H1 (cell line): Measurements from ENCODE around the gene CLDN6. TPM values are rescaled to one million over a fixed set of nuclear protein-coding genes. Genes with fewer than 3 reads are reported as not detected.

Experiments
- CTCF ChIA-PET: fragments of 300-600 bp; sonication (Branson Sonifier 250); formaldehyde crosslinking; loops from one replicate; lab custom pipeline; 2021; ENCODE audit not compliant: partially characterized antibody; lab: Charles Lee
- POLR2A ChIA-PET: fragments of 300-600 bp; sonication (Branson Sonifier 250); formaldehyde crosslinking; loops from one replicate; lab custom pipeline; 2021; ENCODE audit warnings: inconsistent platforms; ENCODE audit not compliant: partially characterized antibody; lab: Charles Lee
- DNase-seq, 2 experiments: peaks; one replicate each; pipeline versions ENCODE4 v3.0.0 to v3.0.0-alpha.2; 2010 to 2022; ENCODE audit warnings: low spot score in 2 of 2, low read depth in 1 of 2, mixed read lengths in 1 of 2
- FAIRE-seq: peaks from 2 replicates; lab custom pipeline; 2011; peaks lifted over from hg19 to GRCh38; lab: Jason Lieb, UNC
- H2AFZ ChIP-seq: 2 replicates; pipeline ENCODE4 v1.8.1; 2012; ENCODE audit warnings: low read length, inconsistent platforms
- H2AK5ac ChIP-seq: 2 replicates; pipeline ENCODE4 v1.6.1; 2013; ENCODE audit warnings: low read depth, low read length
- H2BK120ac ChIP-seq: replicated peaks from 2 replicates; pipeline ENCODE3; 2013; ENCODE audit warnings: low read depth, low read length, inconsistent platforms
- H2BK12ac ChIP-seq: 2 replicates; pipeline ENCODE4 v1.6.1; 2013; ENCODE audit warnings: low read depth, low read length
- H2BK15ac ChIP-seq: 2 replicates; pipeline ENCODE4 v1.6.1; 2013; ENCODE audit warnings: low read length
- H2BK20ac ChIP-seq: 2 replicates; pipeline ENCODE4 v1.6.1; 2013; ENCODE audit warnings: low read length
- H2BK5ac ChIP-seq: 2 replicates; pipeline ENCODE4 v1.6.1; 2013; ENCODE audit warnings: low read depth, low read length
- H3K14ac ChIP-seq: 2 replicates; pipeline ENCODE4 v1.6.1; 2013; ENCODE audit warnings: inconsistent platforms; ENCODE audit not compliant: insufficient read length
- H3K18ac ChIP-seq: 2 replicates; pipeline ENCODE4 v1.6.1; 2013; ENCODE audit warnings: low read length; ENCODE audit errors: extremely low read depth
- H3K23ac ChIP-seq: 2 replicates; pipeline ENCODE4 v1.6.1; 2013; ENCODE audit warnings: inconsistent platforms; ENCODE audit not compliant: insufficient read length
- H3K23me2 ChIP-seq: 2 replicates; pipeline ENCODE4 v1.6.1; 2013; ENCODE audit warnings: low read depth, low read length
- H3K27ac ChIP-seq: 2 replicates; pipeline ENCODE4 v1.6.1; 2011; ENCODE audit warnings: low read depth, low read length, inconsistent platforms
- H3K27me3 ChIP-seq, 4 experiments: replicated peaks in 1 of 4; 1 replicate in 1 of 4; 2 replicates in 3 of 4; pipeline versions ENCODE4 v1.6.1 to v1.8.1; 2011 to 2013; ENCODE audit warnings: low read length in 3 of 4, mild to moderate bottlenecking in 3 of 4, inconsistent platforms in 2 of 4, mixed read lengths in 2 of 4, moderate library complexity in 1 of 4; ENCODE audit not compliant: control insufficient read depth in 3 of 4, insufficient read depth in 3 of 4; ENCODE audit errors: extremely low read depth in 1 of 4
- H3K36me3 ChIP-seq, 4 experiments: 2 replicates each; pipeline versions ENCODE4 v1.6.1 to v1.8.1; 2011 to 2013; ENCODE audit warnings: mild to moderate bottlenecking in 4 of 4, low read length in 3 of 4, moderate library complexity in 2 of 4, control low read depth in 1 of 4, inconsistent platforms in 1 of 4; ENCODE audit not compliant: insufficient read depth in 4 of 4, control insufficient read depth in 2 of 4
- H3K4ac ChIP-seq: replicated peaks from 2 replicates; pipeline ENCODE3; 2013; ENCODE audit warnings: low read length, low read depth, mixed read lengths, inconsistent platforms; ENCODE audit not compliant: insufficient read length
- H3K4me1 ChIP-seq, 4 experiments: replicated peaks in 1 of 4; 1 replicate in 1 of 4; 2 replicates in 3 of 4; pipeline versions ENCODE4 v1.6.1 to v1.8.1; 2011 to 2013; ENCODE audit warnings: low read length in 3 of 4, inconsistent platforms in 2 of 4, mixed read lengths in 1 of 4; ENCODE audit not compliant: insufficient read depth in 4 of 4, control insufficient read depth in 3 of 4
- H3K4me2 ChIP-seq, 2 experiments: 2 replicates each; pipeline versions ENCODE4 v1.6.1 to v1.8.1; 2011 to 2013; ENCODE audit warnings: low read depth in 2 of 2, low read length in 2 of 2, control low read depth in 1 of 2, inconsistent platforms in 1 of 2, mild to moderate bottlenecking in 1 of 2; ENCODE audit not compliant: insufficient read depth in 1 of 2
- H3K4me3 ChIP-seq, 4 experiments: fragments of 200-600, 300-600 bp in 1 of 4; sonication (generic), shearing (Covaris generic), sonication (Bioruptor Twin) in 1 of 4; 2 replicates each; pipeline versions ENCODE4 v1.5.1 to v1.8.1; 2011 to 2016; ENCODE audit warnings: low read length in 4 of 4, low read depth in 3 of 4, control low read depth in 2 of 4, inconsistent platforms in 2 of 4, mild to moderate bottlenecking in 2 of 4, mixed read lengths in 1 of 4, moderate library complexity in 1 of 4; ENCODE audit not compliant: insufficient read depth in 2 of 4; ENCODE audit errors: extremely low read depth in 1 of 4
- H3K56ac ChIP-seq: replicated peaks from 2 replicates; pipeline ENCODE3; 2013; ENCODE audit warnings: low read depth, mild to moderate bottlenecking, mixed read lengths, low read length, inconsistent platforms; ENCODE audit not compliant: insufficient read length
- H3K79me1 ChIP-seq: 2 replicates; pipeline ENCODE4 v1.6.1; 2013; ENCODE audit warnings: low read depth, low read length, control low read depth
- H3K79me2 ChIP-seq, 2 experiments: 2 replicates each; pipeline versions ENCODE4 v1.6.1 to v1.8.1; 2012 to 2013; ENCODE audit warnings: low read length in 2 of 2, mild to moderate bottlenecking in 2 of 2, inconsistent platforms in 1 of 2; ENCODE audit not compliant: insufficient read depth in 2 of 2, control insufficient read depth in 1 of 2
- H3K9ac ChIP-seq, 4 experiments: replicated peaks in 1 of 4; 1 replicate in 1 of 4; 2 replicates in 3 of 4; pipeline versions ENCODE4 v1.6.1 to v1.8.1; 2011 to 2013; ENCODE audit warnings: low read depth in 3 of 4, low read length in 3 of 4, control low read depth in 2 of 4, mild to moderate bottlenecking in 2 of 4, moderate library complexity in 2 of 4, inconsistent platforms in 1 of 4; ENCODE audit errors: extremely low read depth in 1 of 4
- H3K9me3 ChIP-seq, 2 experiments: 2 replicates each; pipeline versions ENCODE4 v1.6.1 to v1.8.1; 2012 to 2013; ENCODE audit warnings: mild to moderate bottlenecking in 2 of 2, moderate library complexity in 2 of 2, control low read depth in 1 of 2, inconsistent platforms in 1 of 2, low read depth in 1 of 2, low read length in 1 of 2, mixed read lengths in 1 of 2; ENCODE audit not compliant: insufficient read depth in 2 of 2
- H4K20me1 ChIP-seq, 2 experiments: replicated peaks in 1 of 2; 2 replicates each; pipeline versions ENCODE3 to v1.8.1; 2011 to 2013; ENCODE audit warnings: inconsistent platforms in 2 of 2, low read length in 2 of 2, mild to moderate bottlenecking in 1 of 2; ENCODE audit not compliant: insufficient read depth in 2 of 2, control insufficient read depth in 1 of 2
- H4K5ac ChIP-seq: 2 replicates; pipeline ENCODE4 v1.6.1; 2013; ENCODE audit warnings: low read length, low read depth, mixed read lengths, inconsistent platforms; ENCODE audit not compliant: insufficient read length
- H4K8ac ChIP-seq: 2 replicates; pipeline ENCODE4 v1.8.0; 2013; ENCODE audit warnings: mild to moderate bottlenecking, moderate library complexity, low read length, inconsistent platforms; ENCODE audit not compliant: insufficient read depth; ENCODE audit errors: extremely low read depth
- H4K91ac ChIP-seq: replicated peaks from 2 replicates; pipeline ENCODE3; 2013; ENCODE audit warnings: low read length, mixed read lengths, inconsistent platforms; ENCODE audit not compliant: insufficient read length
- BACH1 ChIP-seq: IDR thresholded peaks from 2 replicates; pipeline ENCODE4 v1.6.1; 2012; ENCODE audit warnings: low read length, improper control_type of control experiment
- CHD1 ChIP-seq: IDR thresholded peaks from 2 replicates; pipeline ENCODE4 v1.6.1; 2012; ENCODE audit warnings: low read depth, low read length, improper control_type of control experiment
- CREB1 ChIP-seq: IDR thresholded peaks from 2 replicates; pipeline ENCODE4 v1.6.1; 2012; ENCODE audit warnings: inconsistent platforms
- FOSL1 ChIP-seq: IDR thresholded peaks from 2 replicates; pipeline ENCODE4 v1.6.1; 2011; ENCODE audit warnings: mild to moderate bottlenecking, low read depth, low read length, moderate library complexity; ENCODE audit not compliant: insufficient read depth
- HDAC6 ChIP-seq: IDR thresholded peaks from one replicate; pipeline ENCODE4 v1.7.1; 2012; ENCODE audit warnings: low read depth, mild to moderate bottlenecking, inconsistent platforms, low read length, moderate library complexity
- KDM4A ChIP-seq: IDR thresholded peaks from one replicate; pipeline ENCODE4 v1.7.1; 2012; ENCODE audit warnings: low read depth, mild to moderate bottlenecking, moderate library complexity, low read length, inconsistent platforms; ENCODE audit not compliant: severe bottlenecking
- MAFK ChIP-seq: IDR thresholded peaks from 2 replicates; pipeline ENCODE4 v1.6.1; 2012; ENCODE audit warnings: low read depth, mild to moderate bottlenecking, improper control_type of control experiment, low read length
- RAD21 ChIP-seq, 2 experiments: IDR thresholded peaks in 1 of 2; conservative IDR thresholded peaks in 1 of 2; 2 replicates each; pipeline ENCODE4 v1.6.1; 2011; ENCODE audit warnings: low read depth in 2 of 2, low read length in 2 of 2, improper control_type of control experiment in 1 of 2, inconsistent platforms in 1 of 2, mild to moderate bottlenecking in 1 of 2, moderate library complexity in 1 of 2
- RBBP5 ChIP-seq: IDR thresholded peaks from 2 replicates; pipeline ENCODE4 v1.7.1; 2012; ENCODE audit warnings: low read depth, mild to moderate bottlenecking, inconsistent platforms, low read length, moderate library complexity, borderline replicate concordance
- SRF ChIP-seq: IDR thresholded peaks from 2 replicates; pipeline ENCODE4 v1.6.1; 2011; ENCODE audit warnings: mild to moderate bottlenecking, low read depth, low read length, moderate library complexity
- TAF7 ChIP-seq: optimal IDR thresholded peaks from 2 replicates; pipeline ENCODE3; 2011; ENCODE audit warnings: low read depth, mild to moderate bottlenecking, inconsistent platforms, low read length, moderate library complexity, borderline replicate concordance
- WGBS, 2 experiments: shearing (Covaris generic) in 1 of 2; methylation state at CpG; one replicate each; pipeline versions ENCODE4 v1.1.6 to v1.1.7; 2013 to 2015; ENCODE audit warnings: low lambda C conversion rate in 2 of 2, mixed read lengths in 2 of 2, inconsistent platforms in 1 of 2, low coverage in 1 of 2, missing lambda C conversion rate in 1 of 2; ENCODE audit not compliant: insufficient replicate concordance in 2 of 2, insufficient coverage in 1 of 2, insufficient read length in 1 of 2; ENCODE audit errors: extremely low coverage in 1 of 2, missing lambda C conversion rate in 1 of 2; 5-methylcytosine and 5-hydroxymethylcytosine counted together
- polyA plus RNA-seq, 7 experiments: library from polyadenylated mRNA; depleted of rRNA in 3 of 7; stranded (reverse) in 5 of 7; unstranded in 2 of 7; fragments of >200 nt in 5 of 7; fragments of 200-250 nt in 2 of 7; gene quantifications; 1 replicate in 5 of 7; 2 replicates in 1 of 7; 4 replicates in 1 of 7; pipeline versions ENCODE4 v1.2.1 to v1.2.3, GENCODE V29; 2011 to 2013; ENCODE audit warnings: missing spikeins in 2 of 7, mixed read lengths in 2 of 7
- total RNA-seq: library from RNA; stranded (reverse); fragmentation: NEBNext Ultra II Directional; extraction: Animal tissue kit (Norgen Biotek cat#: 25700); gene quantifications from 2 replicates; pipeline ENCODE4 v1.2.1, GENCODE V29; 2021

CLDN6 gene
- total and polyA plus RNA-seq, 2 of the 8 experiments (the other 6 are each of a cell fraction or from before 2014, with no cell fraction given) = 747 to 1,115 TPM

DNA sequence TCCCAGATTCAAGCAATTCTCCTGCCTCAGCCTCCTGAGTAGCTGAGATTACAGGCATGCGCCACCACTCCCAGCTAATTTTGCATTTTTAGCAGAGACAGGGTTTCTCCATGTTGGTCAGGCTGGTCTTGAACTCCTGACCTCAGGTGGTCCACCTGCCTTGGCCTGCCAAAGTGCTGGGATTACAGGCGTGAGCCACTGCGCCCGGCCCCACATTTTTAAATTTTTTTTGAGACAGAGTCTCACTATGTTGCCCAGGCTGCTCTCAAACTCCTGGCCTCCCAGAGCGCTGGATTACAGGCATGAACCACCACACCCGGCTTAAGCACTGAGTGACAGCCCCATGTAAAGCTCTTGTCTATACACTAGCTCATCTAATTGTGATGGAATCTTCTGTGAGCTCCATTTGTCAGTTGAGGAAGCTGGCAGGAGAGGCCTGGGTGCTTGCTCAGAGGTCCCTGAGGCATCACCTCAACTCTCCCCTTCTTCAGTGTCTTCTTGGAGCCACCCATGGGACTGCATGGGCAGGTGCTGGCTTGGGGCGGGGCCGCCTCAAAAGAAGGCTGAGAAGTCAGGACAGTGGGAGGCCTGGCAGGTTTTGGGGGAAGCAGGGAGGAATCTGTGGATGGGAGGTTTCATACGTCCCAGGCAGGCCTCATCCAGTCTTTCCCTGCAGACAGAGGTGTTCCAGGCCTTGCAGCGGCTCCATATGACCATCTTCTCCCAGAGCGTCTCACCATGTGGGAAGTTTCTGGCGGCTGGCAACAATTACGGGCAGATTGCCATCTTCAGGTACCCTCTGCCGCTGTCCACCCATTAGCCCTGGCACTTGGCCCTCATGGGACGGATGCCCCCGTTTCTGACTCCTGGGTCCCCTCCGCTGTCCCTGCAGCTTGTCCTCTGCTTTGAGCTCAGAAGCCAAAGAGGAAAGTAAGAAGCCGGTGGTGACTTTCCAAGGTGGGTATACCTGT, 7.3 kb upstream of the CLDN6 start:
- CTCF ChIA-PET = interaction anchor here (0.7 to 23.8 kb wide), 6 partner anchors 10 to 128 kb away, joined by 3 to 639 read pairs (median 4); partner anchors contain the start of gene CLDN9
- FAIRE-seq = no peak
- TF ChIP-seq FOSL1 = no peak
- TF ChIP-seq TAF7 = no peak
- no peak for TF ChIP-seq RBBP5
- no peak for TF ChIP-seq BACH1
- TF ChIP-seq MAFK = no peak
- no peak for TF ChIP-seq CREB1
- no peak for TF ChIP-seq SRF
- TF ChIP-seq KDM4A = no peak
- TF ChIP-seq CHD1 = no peak
- no peak for TF ChIP-seq RAD21 (IDR thresholded peaks at IDR 0.05 in 1 of 2, conservative IDR thresholded peaks at IDR 0.05 in 1 of 2; ENCODE audit: low read depth in 2 of 2, low read length in 2 of 2)
- no peak for TF ChIP-seq HDAC6

More for the DNA sequence above, 7.3 kb upstream of the CLDN6 start:
- Histone ChIP-seq H2AFZ (no peak overlapping the region), H4K8ac (no peak overlapping the region; the same call in 1 of the 2 replicates), H2BK20ac (no peak overlapping the region), H2BK120ac (no peak overlapping the region), H4K91ac (no peak overlapping the region), H4K5ac (no peak overlapping the region), H3K9ac (no peak overlapping the region), H3K4me1 (peaks cover 0 to 23% (median 20%) of the 10 kb centered on the region in 4 experiments; a peak in 6 of 7 replicates), H3K18ac (no peak overlapping the region), H3K79me1 (no peaks in the 10 kb centered on the region), H3K23me2 (peaks cover 17% of the 10 kb centered on the region; the same call in 1 of the 2 replicates), H3K56ac (no peak overlapping the region), H3K27me3 (no peaks in the 10 kb centered on the region), H4K20me1 (peaks cover 9 to 26% of the 10 kb centered on the region in 2 experiments), H3K14ac (no peak overlapping the region), H2AK5ac (no peak overlapping the region), H2BK15ac (no peak overlapping the region), H3K4me2 (no peak overlapping the region), H3K4ac (no peak overlapping the region), H3K4me3 (no peak overlapping the region), H3K27ac (no peak overlapping the region), H3K23ac (no peak overlapping the region), H2BK12ac (no peak overlapping the region), H3K79me2 (peaks cover 0 to 3% of the 10 kb centered on the region in 2 experiments; a peak in 1 of 4 replicates), H3K9me3 (no peaks in the 10 kb centered on the region), H3K36me3 (peaks cover 0 to 19% (median 11%) of the 10 kb centered on the region in 4 experiments; a peak in 7 of 8 replicates), H2BK5ac (no peak overlapping the region)
- 85% methylated on average over 18 of the region's 18 CpGs; no CpG with 5 or more reads in 1 of the 2 experiments for WGBS, 2 experiments
- POLR2A ChIA-PET = interaction anchor here (0.5 to 35.7 kb wide), 12 partner anchors 4 to 145 kb away, joined by 3 to 1808 read pairs (median 53); partner anchors contain the start of genes BICDL2, CLDN6, CLDN9 and HCFC1R1
- DNase-seq = no peak
